GM19240 (cell line): Measurements from ENCODE around the gene VPS13A.

Experiments used
- DNase-seq: peaks from one replicate; pipeline ENCODE4 v3.0.0; 2011; ENCODE audit warnings: low spot score; ENCODE audit not compliant: insufficient read length

Gene VPS13A

DNA sequence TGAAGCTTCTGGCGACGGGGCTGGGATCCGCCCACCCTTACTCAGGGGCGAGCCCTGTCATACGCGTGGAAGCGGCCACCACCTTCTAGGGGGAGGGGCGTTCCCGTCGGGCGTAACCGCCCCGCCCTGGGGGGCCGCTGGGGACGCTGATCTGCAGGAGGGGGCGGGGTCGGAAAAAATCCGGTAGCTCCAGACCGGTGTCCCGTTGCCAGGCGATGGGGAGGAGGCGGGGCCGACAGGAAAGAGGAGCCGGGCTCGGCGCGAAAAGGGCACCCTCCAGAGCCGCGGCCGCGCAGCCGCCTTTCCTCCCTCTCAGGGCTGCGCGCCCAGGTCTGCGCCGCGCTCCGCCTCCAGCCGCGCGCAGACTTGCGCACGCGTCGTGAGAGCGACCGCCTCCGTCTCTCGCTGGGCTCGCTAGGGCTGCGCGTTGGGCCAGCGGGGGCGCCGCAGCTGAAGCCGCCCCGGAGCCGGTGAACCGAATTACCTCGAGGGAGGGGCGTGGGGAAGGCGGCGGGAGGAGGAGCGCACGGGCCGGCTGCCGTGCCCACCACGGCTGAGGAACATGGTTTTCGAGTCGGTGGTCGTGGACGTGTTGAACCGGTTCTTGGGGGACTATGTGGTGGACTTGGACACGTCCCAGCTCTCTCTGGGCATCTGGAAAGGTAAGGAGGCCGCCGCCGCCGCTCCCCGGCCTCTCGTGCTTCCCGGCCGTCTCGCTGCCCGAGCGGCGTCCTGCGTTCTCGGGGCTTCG, at the start of gene VPS13A:
Gene VPS13A, plus strand, starts transcription at position 392 of the 751 bp plus-strand sequence. Its CDS starts 171 bp downstream, at position 563.
- DNase-seq, result peak; percentile 57

DNA sequence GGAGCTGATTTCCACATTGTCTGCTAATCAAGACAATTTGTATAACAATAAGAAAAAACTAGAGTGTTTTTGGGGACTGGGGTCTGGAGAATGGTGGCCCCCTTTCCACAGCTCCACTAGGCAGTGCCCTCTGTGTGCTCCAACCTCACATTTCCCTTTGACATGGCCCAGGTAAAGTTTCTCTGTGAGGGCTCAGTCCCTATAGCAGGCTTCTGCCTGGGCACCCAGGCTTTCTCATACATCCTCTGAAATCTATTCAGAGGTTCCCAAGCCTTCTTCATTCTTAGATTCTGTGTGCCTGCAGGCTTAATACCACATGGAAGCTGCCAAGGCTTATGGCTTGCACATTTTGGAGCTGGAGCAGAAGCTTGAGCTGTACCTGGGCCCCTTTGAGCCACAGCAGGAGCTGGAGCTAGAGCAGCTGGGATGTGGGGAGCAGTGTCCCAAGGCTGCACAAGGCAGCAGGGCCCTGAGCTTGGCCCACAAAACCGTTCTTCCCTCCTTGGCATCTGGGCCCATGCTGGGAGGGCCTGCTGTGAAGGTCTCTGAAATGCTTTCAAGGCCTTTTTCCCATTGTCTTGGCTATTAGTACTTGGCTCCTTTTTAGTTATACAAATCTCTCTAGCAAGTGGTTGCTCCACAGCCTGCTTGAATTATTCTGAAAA, 49.1 kb upstream of the VPS13A start:
- no peak for DNase-seq

DNA sequence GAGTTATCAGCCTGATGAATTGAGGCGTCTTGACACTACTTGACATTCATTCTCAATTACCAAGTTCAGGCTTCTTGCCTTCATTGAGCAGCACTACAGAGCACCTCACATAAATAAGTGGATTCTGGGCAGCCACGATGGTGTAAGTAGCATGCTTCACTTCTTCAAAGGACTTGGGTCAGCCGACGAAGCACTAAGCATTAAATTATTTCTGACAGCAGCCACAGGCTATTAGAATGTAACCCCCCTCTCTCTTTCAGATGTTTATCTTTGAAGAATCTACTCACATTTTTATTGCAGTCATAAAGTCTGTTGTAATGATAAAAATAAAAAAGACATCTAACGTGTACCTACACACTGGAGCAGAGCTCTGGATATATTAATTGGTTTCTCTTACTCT, 45.9 kb upstream of the VPS13A start:
- no peak for DNase-seq

DNA sequence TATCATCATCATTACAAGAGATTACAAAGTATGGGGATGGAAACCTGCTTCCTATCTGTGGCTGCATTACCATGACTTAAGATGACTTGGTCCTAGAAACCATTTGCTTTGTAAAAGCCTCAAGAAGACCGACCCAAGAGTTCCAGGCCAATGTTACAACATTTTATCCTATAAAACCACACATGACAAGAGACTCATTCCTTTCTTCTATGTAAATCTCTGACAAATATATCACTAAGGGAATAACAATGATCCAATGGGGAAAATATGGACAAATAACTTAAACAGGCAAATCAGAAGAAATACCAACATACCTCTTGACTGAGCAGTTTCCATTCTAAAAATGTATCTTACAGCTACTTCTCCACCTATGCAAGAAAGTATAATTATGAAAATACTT, 44.3 kb upstream of the VPS13A start:
- DNase-seq, result no peak

DNA sequence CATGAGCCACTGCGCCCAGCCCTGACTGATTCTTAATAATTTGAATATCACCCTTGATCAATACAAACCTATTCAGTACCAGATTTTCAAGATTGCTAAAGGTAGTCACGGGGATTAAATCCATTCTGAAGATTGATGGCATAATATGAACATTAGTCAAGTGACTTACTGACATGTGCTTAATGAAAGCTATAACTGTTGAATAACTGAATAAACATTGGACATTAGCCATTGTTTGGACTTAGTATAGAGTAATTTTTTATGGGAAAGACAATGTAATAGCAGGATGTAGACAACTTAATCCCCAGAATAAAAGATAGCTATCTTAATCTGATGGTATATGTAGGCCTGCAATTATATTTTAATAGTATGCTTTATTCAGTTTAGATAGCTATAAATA, 35.0 kb upstream of the VPS13A start:
- DNase-seq, result no peak

DNA sequence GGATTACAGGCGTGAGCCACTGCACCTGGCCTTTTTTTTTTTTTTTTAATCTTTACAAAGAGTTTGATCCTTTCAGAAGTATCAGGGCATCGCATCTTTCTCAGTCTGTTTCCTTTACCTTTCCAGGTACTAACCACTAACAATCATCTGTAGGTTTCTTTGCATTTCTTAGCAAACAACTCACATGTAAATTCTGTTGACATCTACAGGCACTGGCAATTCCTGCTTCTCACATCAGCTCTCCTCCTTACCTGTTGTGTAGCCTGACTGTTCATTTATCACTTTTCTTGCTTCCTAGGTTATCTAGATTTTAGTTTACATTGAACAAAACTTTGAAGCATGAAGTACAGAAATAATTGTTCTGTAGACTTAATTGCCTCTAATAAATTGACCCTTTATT, 27.5 kb upstream of the VPS13A start:
- DNase-seq, result no peak

DNA sequence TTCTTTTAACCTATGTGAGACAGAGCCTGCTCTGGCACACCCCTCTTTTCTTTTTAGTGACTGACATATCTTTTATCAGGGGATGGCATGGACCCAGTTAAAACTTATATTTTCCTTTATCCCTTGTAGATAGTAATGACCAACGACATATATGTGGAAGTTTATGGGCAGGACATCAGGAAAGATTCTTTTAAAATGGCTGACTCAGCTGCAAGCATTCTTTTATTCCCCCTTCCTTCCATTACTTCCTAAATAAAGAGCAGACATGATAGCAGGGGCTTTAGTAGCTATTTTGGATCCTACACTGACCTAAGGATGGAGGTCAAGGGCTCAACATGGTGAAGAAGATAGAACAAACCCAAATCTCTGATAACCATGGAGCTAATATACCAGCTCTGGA, 25.0 kb upstream of the VPS13A start:
- no peak for DNase-seq

DNA sequence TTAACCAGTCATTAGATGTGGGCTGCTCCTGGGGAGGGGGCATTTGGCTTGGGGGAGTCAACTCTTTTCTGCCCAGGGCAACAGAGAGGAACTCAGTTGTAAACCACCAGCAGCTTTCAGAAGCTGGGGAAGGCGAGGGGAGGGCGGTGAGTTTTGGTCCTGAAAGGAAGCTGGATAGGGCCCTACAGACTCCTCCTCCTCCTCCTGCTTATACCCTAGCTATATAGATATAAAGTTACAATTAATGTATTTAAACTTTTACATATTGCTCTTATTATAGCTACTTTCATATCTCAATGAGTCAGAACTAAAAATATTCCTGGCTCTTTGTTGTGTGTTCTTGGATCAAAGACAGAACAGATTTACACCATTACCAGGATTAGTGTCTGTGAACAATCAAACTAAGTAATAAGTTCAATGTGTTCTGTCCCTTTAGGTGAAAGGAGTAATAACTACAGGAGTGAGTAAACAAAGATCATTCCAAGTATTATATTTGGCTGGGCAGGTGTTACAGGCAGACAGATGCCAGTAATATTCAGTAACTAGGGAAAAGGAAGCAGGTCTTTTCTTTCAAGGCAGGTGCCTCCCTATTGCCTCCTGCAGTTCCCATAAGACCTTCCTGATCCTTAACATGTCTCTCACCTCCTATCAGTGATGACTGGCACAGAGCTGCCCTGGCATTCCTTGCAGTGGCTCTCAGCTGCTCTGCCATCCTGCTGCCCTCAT, 20.5 kb upstream of the VPS13A start:
- no peak for DNase-seq

DNA sequence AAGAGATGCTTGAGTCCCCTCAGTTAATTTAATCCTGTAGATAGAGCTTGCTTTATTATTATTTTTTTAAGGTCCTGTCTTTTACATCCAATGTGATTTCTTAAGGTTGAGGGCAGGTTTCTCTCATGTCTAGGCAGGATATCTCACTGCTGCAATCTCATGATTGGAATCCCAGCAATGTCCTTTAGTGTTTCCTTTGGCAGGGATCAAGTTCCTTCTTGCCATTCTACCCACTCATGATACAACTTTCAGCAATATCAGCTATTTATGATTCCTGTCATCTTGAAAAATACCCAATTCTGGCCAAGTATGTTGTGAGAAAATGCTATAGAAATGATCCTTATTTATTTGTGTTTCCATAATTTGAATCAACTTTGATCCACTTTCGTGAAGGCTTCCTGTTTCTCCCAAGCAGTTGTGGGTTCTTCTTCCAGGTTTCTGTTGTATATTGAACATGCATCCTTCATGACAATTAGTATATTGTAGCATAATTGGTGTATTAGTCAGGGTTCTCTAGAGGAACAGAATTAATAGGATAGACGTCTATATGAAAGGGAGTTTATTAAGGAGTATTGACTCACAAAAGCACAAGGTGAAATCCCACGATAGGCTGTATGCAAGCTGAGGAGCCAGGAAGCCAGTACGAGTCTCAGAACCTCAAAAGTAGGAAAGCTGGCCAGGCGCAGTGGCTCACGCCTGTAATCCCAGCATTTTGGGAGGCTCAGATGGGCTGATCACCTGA, 18.4 kb upstream of the VPS13A start:
- no peak for DNase-seq

DNA sequence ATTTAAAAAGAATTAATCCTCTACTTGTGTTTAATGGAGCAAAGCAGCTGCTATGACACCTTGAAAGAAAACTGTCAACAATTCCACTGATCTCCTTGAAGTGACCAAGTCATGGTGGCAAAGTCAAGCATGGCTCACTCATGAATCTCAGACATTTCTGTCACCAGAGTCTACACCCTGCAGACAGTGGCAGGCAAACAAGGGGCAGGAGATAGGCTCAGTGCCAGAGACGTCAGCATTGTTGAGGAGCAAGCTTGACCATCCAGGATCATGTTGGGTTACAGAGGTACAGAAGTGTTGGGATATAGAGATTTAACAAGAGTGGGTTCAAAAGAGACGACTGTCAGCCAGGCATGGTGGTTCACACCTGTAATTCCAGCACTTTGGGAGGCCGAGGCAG, 16.1 kb upstream of the VPS13A start:
- no peak for DNase-seq

DNA sequence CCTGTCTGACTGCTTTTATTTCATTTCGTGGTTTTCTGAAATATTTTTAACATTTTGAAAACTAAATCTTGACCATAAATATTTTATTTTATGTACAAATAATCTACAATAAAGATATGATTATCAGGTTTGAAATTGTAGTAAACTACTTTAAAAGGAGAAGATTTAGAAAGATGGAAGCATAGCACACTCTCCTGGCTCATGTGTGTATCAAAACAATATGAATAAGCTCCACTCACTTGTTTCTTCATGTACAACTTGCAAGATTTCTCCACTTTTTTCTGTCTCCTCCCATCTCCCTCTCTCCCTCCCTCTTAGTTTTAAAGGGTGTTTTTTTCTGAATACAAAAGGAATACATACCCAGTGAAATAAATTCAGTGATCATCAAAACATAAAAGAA, 15.4 kb upstream of the VPS13A start:
- DNase-seq, result no peak

DNA sequence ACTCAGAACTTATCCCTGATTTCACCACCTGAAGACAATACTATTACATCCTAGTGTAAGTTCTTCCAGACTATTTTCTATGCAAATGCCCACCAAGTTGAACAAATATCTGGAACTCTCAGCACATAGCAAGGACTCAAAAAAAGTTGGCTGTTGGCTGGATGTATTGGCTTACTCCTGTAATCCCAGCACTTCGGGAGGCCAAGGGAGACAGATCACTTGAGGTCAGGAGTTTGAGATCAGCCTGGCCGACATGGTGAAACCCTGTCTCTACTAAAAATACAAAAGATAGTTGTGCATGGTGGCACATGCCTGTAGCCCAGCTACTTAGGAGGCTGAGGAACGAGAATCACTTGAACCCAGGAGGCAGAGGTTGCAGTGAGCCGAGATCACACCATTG, 15.0 kb upstream of the VPS13A start:
- no peak for DNase-seq

DNA sequence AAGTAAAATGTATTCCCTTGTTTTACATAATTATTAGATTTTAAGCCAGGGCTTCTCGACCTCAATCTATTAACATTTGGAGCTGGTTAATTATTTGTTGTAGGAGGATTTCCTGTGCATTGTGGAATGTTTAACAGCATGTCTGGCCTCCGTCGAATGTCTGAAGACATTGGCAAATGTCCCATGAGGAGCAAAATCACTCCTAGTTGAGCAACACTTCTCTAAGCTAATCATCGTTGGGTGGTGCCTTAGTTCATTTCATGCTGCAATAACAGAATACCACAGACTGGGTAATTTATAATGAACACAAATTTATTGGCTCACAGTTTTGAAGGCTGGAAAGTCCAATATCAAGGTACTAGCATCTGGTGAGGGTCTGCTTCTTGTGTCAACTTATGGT, 13.4 kb upstream of the VPS13A start:
- DNase-seq, result no peak

DNA sequence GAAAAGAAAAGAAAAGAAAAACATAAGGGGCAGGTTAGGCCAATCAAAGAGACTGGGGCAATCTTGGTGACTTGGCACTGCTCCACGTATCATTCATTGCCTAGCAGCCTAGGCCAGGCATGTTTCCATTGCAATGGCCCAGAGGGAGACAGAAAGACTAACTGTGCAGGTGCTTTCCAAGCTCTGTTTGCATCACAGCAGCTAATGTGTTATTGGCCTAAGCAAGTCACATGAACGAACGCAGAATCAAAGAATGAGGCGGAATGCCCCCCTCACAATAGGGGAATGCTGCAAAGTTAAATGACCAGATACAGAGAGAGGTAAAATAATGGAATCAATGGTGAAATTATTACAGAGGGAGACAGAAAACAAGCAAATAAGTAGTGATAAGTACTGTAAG, 11.1 kb upstream of the VPS13A start:
- DNase-seq, result no peak

DNA sequence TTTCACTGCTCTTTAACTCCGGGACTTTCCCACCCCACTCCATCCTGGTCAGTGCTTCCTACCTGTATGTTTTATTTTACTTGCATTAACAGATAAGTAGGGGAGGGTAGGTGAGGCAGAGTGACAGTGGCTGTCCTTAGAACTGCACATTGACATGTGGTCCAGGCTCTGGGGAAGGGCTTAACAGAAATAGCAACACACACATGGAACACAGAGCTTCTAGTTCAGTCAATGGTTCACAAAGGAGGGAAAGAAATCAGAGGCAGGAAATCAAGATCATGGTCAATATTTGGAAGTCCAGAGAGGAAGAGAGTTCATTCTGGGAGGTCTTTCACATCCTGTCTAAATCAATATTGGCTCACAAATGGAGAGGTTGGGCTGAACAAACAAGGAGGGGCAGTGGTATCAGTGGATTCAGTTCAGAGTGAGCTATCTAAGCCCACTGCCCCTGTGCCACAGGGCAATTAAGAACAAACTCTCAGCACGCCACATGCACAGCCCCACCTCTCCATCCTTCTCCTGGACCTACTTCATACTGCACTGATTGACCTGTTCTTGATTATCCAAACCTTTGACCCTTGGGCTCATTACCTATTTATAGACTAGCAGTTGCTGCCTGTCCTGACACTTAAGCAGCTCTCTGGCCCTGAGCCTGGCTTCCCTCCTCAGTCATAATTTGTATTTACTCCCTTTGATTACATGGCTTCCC, 6.2 kb upstream of the VPS13A start:
- no peak for DNase-seq

DNA sequence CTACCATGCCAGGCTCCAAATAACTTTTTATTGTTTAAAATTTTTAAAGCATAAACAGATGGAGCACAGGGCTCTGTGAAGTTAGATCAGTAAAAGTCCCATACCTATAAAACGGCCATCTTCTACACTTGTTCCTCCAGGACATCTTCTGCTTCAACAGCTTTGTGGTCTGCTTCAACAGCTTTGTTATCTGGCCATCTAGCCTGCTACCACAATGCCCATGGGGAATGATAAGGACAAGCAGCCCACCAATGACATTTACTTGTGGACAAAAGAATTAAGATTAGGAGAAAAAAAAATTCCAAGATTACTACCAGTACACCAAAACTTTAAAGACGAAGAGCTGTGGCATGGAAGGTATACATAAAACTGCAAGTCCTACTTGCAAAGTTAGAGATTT, 2.2 kb upstream of the VPS13A start:
- DNase-seq, result no peak

DNA sequence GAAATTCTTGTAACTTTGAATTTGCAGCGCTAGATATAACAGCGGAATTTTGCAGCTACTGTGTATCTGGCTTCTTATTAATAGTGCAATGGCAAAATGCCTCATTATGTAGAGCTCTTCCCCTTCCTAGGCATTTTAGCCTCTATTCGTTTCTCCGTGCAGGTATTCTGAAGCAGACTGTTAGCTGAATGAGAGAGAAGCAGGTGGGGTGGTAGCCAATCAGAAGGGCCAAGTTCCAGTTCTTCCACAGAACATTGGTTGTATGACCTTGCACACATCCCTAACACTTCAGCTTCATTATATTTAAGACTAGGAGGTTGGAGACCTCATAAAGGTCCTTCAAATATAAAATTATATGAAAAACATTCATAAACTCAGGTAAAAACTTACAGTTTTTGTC, 1.2 kb upstream of the VPS13A start:
- no peak for DNase-seq

DNA sequence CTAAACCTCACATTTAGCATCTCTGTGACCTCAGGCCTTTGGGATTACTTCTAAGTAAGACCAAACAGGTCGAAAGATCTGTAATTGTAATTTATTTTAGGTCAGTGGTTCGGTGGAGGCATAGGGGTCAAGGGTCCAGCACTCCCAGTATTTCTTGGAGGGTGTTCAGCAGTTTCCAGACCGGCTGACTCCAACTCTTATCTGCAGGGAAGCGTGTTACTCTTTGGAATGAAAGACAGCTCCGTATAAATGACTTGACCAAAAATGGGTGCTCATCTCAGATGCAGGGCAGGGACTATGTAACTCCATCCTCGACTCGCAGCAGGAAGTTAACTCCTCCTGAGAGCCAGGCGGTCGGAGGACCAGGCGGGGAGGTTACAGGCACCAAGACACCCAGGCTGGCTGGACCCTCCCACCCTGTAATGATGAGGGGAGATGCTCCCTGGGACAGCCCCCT, 620 bp upstream of the VPS13A start:
- DNase-seq, result no peak

DNA sequence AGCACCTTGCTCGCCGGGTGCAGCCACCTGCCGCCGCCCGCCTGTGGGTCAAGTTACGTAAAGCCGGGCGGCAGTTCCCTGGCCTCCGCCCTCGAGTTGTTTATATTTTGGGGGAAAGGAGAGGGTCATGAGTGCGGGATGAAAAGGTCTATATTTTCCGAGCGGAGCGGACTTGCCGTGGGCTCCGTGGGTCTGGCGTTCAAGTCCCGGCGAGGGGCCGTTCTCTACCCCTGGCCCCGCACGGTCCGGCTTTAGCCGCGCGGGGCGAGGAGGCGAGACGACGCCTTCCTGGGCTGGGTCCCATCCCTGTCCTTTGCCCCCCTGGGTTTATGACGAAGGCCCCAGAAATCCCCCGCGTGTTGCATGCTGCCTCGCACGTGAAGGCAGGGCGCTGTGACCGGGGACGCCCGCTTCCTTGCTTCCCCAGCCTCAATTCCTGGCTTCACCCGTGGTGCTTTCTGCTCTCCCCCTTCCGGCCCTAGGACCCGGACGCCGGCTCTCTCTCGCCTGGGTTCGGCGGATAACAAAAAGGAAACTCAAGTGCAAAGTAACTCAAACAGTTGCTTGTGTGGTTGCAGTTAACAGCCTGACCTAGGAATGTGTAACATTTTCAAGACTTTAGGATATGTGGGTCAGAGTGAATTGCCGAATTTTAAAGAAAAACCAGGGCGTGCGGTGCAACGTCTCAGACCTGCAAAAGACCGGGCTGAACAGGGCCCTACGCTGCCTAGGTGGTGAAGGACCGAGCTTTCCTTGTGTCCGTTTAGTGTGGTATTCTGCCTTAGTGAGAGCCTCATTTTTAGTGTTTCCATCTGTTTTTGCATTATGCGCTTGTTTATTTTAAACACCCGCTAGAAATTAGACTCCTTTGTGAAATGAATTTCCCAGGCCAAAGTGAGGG, 810 bp downstream of the VPS13A start:
- peak; percentile 2 for DNase-seq

DNA sequence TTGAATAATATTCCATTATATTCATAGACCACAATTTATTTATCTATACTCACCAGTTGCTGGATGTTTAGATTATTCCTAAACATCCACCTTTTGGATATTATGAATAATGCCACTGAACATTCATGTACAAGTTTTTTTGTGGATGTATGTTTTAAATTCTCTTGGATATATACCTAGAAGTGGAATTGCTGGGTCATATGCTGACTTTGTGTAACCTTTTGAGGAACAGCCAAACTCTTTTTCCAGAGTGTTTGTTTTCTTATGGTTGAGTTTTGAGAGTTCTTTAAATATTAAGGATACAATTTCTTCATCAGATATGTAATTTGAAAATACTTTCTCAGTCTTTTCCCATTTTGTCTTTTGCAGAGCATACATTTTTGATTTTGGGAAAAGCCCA, 2.7 kb downstream of the VPS13A start:
- no peak for DNase-seq
